Mesenchymal stem cell (in vitro differentiated cells and primary cell): ENCODE data around the gene PVALB.
A peak's percentile ranks its signal among the peaks of the same experiment; 100 is the strongest.

Experiments used
- DNase-seq: peaks from one replicate; pipeline ENCODE4 v3.0.0-alpha.2; 2013
- H2AFZ ChIP-seq: one replicate; pipeline ENCODE4 v1.6.1; 2013; ENCODE audit warnings: low read depth, mild to moderate bottlenecking, control low read depth, inconsistent platforms, low read length, moderate library complexity
- H2AK5ac ChIP-seq: 2 replicates; pipeline ENCODE4 v1.6.1; 2013; ENCODE audit warnings: low read length, moderate library complexity, mild to moderate bottlenecking, inconsistent platforms; ENCODE audit not compliant: severe bottlenecking
- H2BK120ac ChIP-seq: one replicate; pipeline ENCODE4 v1.6.1; 2013; ENCODE audit warnings: low read depth, mild to moderate bottlenecking, inconsistent platforms, low read length, moderate library complexity
- H2BK12ac ChIP-seq, 2 experiments: one replicate each; pipeline ENCODE4 v1.6.1; 2013; ENCODE audit warnings: inconsistent platforms in 2 of 2, low read length in 2 of 2, mild to moderate bottlenecking in 2 of 2, moderate library complexity in 2 of 2, control low read depth in 1 of 2
- H2BK15ac ChIP-seq: one replicate; pipeline ENCODE4 v1.6.1; 2013; ENCODE audit warnings: mild to moderate bottlenecking, low read depth, inconsistent platforms; ENCODE audit not compliant: poor library complexity, severe bottlenecking
- H2BK5ac ChIP-seq: 2 replicates; pipeline ENCODE4 v1.6.1; 2013; ENCODE audit warnings: low read depth, mild to moderate bottlenecking, low read length, control low read depth, inconsistent platforms; ENCODE audit not compliant: poor library complexity, severe bottlenecking
- H3K14ac ChIP-seq, 2 experiments: one replicate each; pipeline ENCODE4 v1.6.1; 2013; ENCODE audit warnings: inconsistent platforms in 2 of 2, low read length in 2 of 2, control low read depth in 1 of 2, mild to moderate bottlenecking in 1 of 2, moderate library complexity in 1 of 2
- H3K18ac ChIP-seq, 2 experiments: one replicate each; pipeline ENCODE4 v1.6.1; 2013; ENCODE audit warnings: inconsistent platforms in 2 of 2, low read length in 2 of 2, control low read depth in 1 of 2, low read depth in 1 of 2, mild to moderate bottlenecking in 1 of 2
- H3K23ac ChIP-seq, 2 experiments: one replicate each; pipeline ENCODE4 v1.6.1; 2013; ENCODE audit warnings: inconsistent platforms in 2 of 2, low read length in 2 of 2, mild to moderate bottlenecking in 2 of 2, moderate library complexity in 2 of 2, control low read depth in 1 of 2
- H3K27ac ChIP-seq: 2 replicates; pipeline ENCODE4 v1.5.1; 2013; ENCODE audit warnings: mild to moderate bottlenecking, moderate library complexity, low read length, control low read depth, inconsistent platforms; ENCODE audit not compliant: poor library complexity, severe bottlenecking
- H3K27me3 ChIP-seq, 2 experiments: 2 replicates each; pipeline versions ENCODE4 v1.6.1 to v1.7.0; 2013; ENCODE audit warnings: low read length in 2 of 2, mild to moderate bottlenecking in 2 of 2, moderate library complexity in 2 of 2, control low read depth in 1 of 2, inconsistent platforms in 1 of 2; ENCODE audit not compliant: control insufficient read depth in 1 of 2, insufficient read depth in 1 of 2
- H3K36me3 ChIP-seq, 2 experiments: 2 replicates each; pipeline versions ENCODE4 v1.6.1 to v1.7.0; 2013; ENCODE audit warnings: low read length in 2 of 2, control low read depth in 1 of 2, inconsistent platforms in 1 of 2, low read depth in 1 of 2, mild to moderate bottlenecking in 1 of 2; ENCODE audit not compliant: insufficient read depth in 2 of 2, control insufficient read depth in 1 of 2
- H3K4ac ChIP-seq, 2 experiments: one replicate each; pipeline ENCODE4 v1.6.1; 2013; ENCODE audit warnings: inconsistent platforms in 2 of 2, low read length in 2 of 2, mild to moderate bottlenecking in 2 of 2, moderate library complexity in 2 of 2, control low read depth in 1 of 2, low read depth in 1 of 2
- H3K4me1 ChIP-seq: 2 replicates; pipeline ENCODE4 v1.6.1; 2013; ENCODE audit warnings: low read depth, low read length, control low read depth; ENCODE audit not compliant: control insufficient read depth, insufficient read depth
- H3K4me2 ChIP-seq: 2 replicates; pipeline ENCODE4 v1.6.1; 2013; ENCODE audit warnings: low read length, mild to moderate bottlenecking, inconsistent platforms; ENCODE audit not compliant: poor library complexity, severe bottlenecking
- H3K4me3 ChIP-seq, 2 experiments: 2 replicates each; pipeline versions ENCODE4 v1.5.1 to v1.7.0; 2013; ENCODE audit warnings: low read length in 2 of 2, mild to moderate bottlenecking in 2 of 2, control low read depth in 1 of 2, low read depth in 1 of 2; ENCODE audit not compliant: insufficient read depth in 1 of 2
- H3K79me1 ChIP-seq: replicated peaks from 2 replicates; pipeline ENCODE4 v1.6.1; 2013; ENCODE audit warnings: mild to moderate bottlenecking, control low read depth, low read length, inconsistent platforms; ENCODE audit not compliant: poor library complexity, severe bottlenecking
- H3K9ac ChIP-seq: 2 replicates; pipeline ENCODE4 v1.7.0; 2013; ENCODE audit warnings: mild to moderate bottlenecking, low read length, moderate library complexity
- H3K9me3 ChIP-seq: 2 replicates; pipeline ENCODE4 v1.7.0; 2013; ENCODE audit warnings: mild to moderate bottlenecking, low read length; ENCODE audit not compliant: control insufficient read depth
- H4K8ac ChIP-seq: one replicate; pipeline ENCODE4 v1.6.1; 2013; ENCODE audit warnings: inconsistent platforms, mild to moderate bottlenecking, low read length, moderate library complexity
- H4K91ac ChIP-seq: one replicate; pipeline ENCODE4 v1.6.1; 2013; ENCODE audit warnings: mild to moderate bottlenecking, low read length, inconsistent platforms
- WGBS: methylation state at CpG from one replicate; pipeline ENCODE4 v1.1.7; 2013; ENCODE audit warnings: mixed read lengths; 5-methylcytosine and 5-hydroxymethylcytosine counted together

Gene PVALB

GRCh38 chr22:36765943-36766450 lies 50.8 kb downstream of the PVALB start:
- DNase-seq, result no peak
- Histone ChIP-seq H3K4ac (no peak overlapping the region), H2BK15ac (no peak overlapping the region), H3K79me1 (no peaks in the 10 kb centered on the region), H3K9me3 (no peaks in the 10 kb centered on the region), H3K36me3 (peaks cover 45 to 46% of the 10 kb centered on the region in 2 experiments), H3K27ac (no peak overlapping the region), H3K9ac (peak overlapping the region; percentile 30), H4K8ac (no peak overlapping the region), H3K23ac (no peak overlapping the region), H2BK120ac (no peak overlapping the region), H3K18ac (no peak overlapping the region), H2AFZ (no peak overlapping the region), H4K91ac (no peak overlapping the region), H2BK5ac (no peak overlapping the region), H3K4me3 (no peak overlapping the region), H3K27me3 (no peaks in the 10 kb centered on the region), H3K4me2 (no peak overlapping the region), H3K4me1 (peaks cover 7% of the 10 kb centered on the region), H2AK5ac (no peak overlapping the region), H2BK12ac (no peak overlapping the region), H3K14ac (no peak overlapping the region)
- 89% methylated on average over 11 of the region's 11 CpGs for WGBS

DNA sequence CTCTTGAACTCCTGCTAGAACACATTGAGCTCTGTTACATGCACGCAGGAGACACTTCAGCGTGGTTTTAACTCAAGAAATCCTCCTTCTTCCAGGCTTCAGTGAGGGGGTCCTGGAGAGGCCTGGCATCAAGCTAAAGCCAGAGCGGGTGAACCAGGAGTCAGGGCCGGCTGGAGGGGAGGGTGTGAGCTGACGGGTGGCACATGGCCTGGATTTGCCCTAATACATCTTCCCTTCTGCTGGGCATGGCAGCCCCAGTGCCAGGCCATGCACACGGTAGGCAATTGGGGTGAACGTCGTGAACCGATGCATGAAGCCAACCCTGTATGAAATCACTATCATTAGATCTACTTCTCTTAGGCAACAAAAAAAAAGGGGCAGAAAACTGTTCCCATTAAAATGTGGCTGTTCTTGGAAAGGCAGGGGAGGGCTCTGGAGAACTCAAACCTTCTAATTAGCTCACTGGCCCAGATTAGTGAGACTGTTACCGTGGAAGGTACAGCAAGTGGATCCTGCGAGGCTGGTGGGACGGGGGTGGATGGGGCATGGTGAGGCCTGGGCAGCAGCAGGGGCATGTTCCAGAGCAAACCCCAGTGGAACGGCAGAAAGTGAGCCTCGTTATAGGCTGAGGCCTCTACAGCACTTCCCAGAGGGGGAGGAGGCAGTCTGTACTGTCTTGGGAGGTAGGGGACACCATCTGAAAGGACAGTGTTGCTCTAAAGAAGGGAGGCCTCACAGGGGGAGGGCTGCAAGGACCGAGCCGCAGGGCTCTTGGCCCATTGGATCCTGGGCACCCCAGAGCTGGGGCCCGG lies 51.5 kb downstream of the PVALB start:
- Histone ChIP-seq H4K91ac (no peak overlapping the region), H3K4me3 (no peak overlapping the region), H3K4ac (no peak overlapping the region), H3K4me2 (no peak overlapping the region), H3K9ac (no peak overlapping the region), H2BK15ac (no peak overlapping the region), H3K27me3 (no peaks in the 10 kb centered on the region), H3K9me3 (no peaks in the 10 kb centered on the region), H2BK120ac (no peak overlapping the region), H2BK12ac (no peak overlapping the region), H4K8ac (no peak overlapping the region), H3K79me1 (no peaks in the 10 kb centered on the region), H3K18ac (no peak overlapping the region), H2AFZ (no peak overlapping the region), H2AK5ac (no peak overlapping the region), H3K27ac (no peak overlapping the region), H3K23ac (no peak overlapping the region), H3K36me3 (peaks cover 46 to 49% of the 10 kb centered on the region in 2 experiments), H3K14ac (no peak overlapping the region), H3K4me1 (peaks cover 5% of the 10 kb centered on the region), H2BK5ac (no peak overlapping the region)
- no peak for DNase-seq
- 98% methylated on average over 17 of the region's 17 CpGs for WGBS

DNA sequence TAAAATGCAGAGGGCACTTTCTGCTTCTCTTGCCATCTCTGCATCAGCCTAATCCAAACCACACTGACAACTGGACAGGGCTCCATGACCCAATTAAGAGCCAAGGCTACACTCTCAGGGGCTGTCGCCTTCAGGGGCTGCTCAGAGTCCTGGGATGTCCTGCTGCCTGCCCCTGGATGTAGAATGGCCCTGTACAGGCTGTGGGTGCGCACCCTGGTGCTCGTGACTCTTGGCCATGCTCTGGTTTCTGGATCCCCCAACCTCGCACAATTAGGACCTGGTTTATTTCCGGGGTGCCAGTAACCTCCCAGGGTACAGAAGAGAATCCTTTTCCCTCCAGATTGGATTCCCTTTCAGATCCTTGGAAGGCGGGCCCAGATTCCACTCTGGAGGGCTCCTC lies 52.2 kb downstream of the PVALB start:
- 93% methylated on average over 6 of the region's 6 CpGs for WGBS
- H3K4me3 ChIP-seq, result no peak overlapping the region
- H3K4me2 ChIP-seq, result no peak overlapping the region
- no peak overlapping the region for H3K23ac ChIP-seq
- no peak overlapping the region for H3K4ac ChIP-seq
- H3K27me3 ChIP-seq, result no peaks in the 10 kb centered on the region
- peaks cover 42 to 49% of the 10 kb centered on the region in 2 experiments for H3K36me3 ChIP-seq
- no peak overlapping the region for H3K18ac ChIP-seq
- H3K27ac ChIP-seq, result no peak overlapping the region
- no peak overlapping the region for H4K8ac ChIP-seq
- no peak overlapping the region for H2BK120ac ChIP-seq
- no peaks in the 10 kb centered on the region for H3K79me1 ChIP-seq
- H3K9me3 ChIP-seq, result no peaks in the 10 kb centered on the region
- no peak overlapping the region for H2AK5ac ChIP-seq
- H2AFZ ChIP-seq, result no peak overlapping the region
- no peak overlapping the region for H3K9ac ChIP-seq
- no peak overlapping the region for H2BK5ac ChIP-seq
- H4K91ac ChIP-seq, result no peak overlapping the region
- no peak for DNase-seq
- H2BK12ac ChIP-seq, result no peak overlapping the region
- no peak overlapping the region for H2BK15ac ChIP-seq
- H3K4me1 ChIP-seq, result peaks cover 5% of the 10 kb centered on the region
- H3K14ac ChIP-seq, result no peak overlapping the region

GRCh38 chr22:36764060-36764459 lies 52.8 kb downstream of the PVALB start:
- no peak overlapping the region for H2AFZ ChIP-seq
- no peak overlapping the region for H2BK5ac ChIP-seq
- H3K36me3 ChIP-seq, result peaks cover 42 to 49% of the 10 kb centered on the region in 2 experiments
- no peaks in the 10 kb centered on the region for H3K79me1 ChIP-seq
- H4K91ac ChIP-seq, result no peak overlapping the region
- H3K14ac ChIP-seq, result no peak overlapping the region
- H3K27ac ChIP-seq, result no peak overlapping the region
- no peak overlapping the region for H3K23ac ChIP-seq
- H2BK120ac ChIP-seq, result no peak overlapping the region
- no peak overlapping the region for H2BK12ac ChIP-seq
- no peak for DNase-seq
- 92% methylated on average over 9 of the region's 9 CpGs for WGBS
- no peak overlapping the region for H3K4me3 ChIP-seq
- no peaks in the 10 kb centered on the region for H3K27me3 ChIP-seq
- no peak overlapping the region for H3K4ac ChIP-seq
- no peak overlapping the region for H4K8ac ChIP-seq
- no peaks in the 10 kb centered on the region for H3K9me3 ChIP-seq
- no peak overlapping the region for H3K9ac ChIP-seq
- H3K18ac ChIP-seq, result no peak overlapping the region
- peaks cover 5% of the 10 kb centered on the region for H3K4me1 ChIP-seq
- H2AK5ac ChIP-seq, result no peak overlapping the region
- H2BK15ac ChIP-seq, result no peak overlapping the region
- H3K4me2 ChIP-seq, result no peak overlapping the region
